Activated naive CD8-positive, alpha-beta T cell treated with anti-CD3 and anti-CD28 coated beads, Interleukin-2, amount 10 ng/mL, durations not matched to agents 7 days and 5 days (primary cell): ENCODE data around the gene GABRA1. TPM values are rescaled to one million over a fixed set of nuclear protein-coding genes. Genes with fewer than 3 reads are reported as not detected.

Experiments
- ATAC-seq: fragments of 150-1000 bp; cut with Tn5 transposase; one replicate; pipeline ENCODE4 v1.10.0; 2021; ENCODE audit warnings: low read depth, moderate library complexity
- POLR2A ChIA-PET: fragments of 350-600 bp; sonication (Branson Sonifier 250); formaldehyde crosslinking; loops from one replicate; lab custom pipeline; 2021; ENCODE audit warnings: antibody characterized with exemption; lab: Charles Lee
- DNase-seq: peaks from one replicate; pipeline ENCODE4 v3.0.0; 2021
- H3K27ac Mint-ChIP-seq: one replicate; pipeline ENCODE4 v1.8.0; 2022; ENCODE audit warnings: mild to moderate bottlenecking, mixed read lengths
- H3K27me3 Mint-ChIP-seq: one replicate; pipeline ENCODE4 v1.8.0; 2022; ENCODE audit warnings: mild to moderate bottlenecking, moderate library complexity, mixed read lengths
- H3K36me3 Mint-ChIP-seq: one replicate; pipeline ENCODE4 v1.8.0; 2021; ENCODE audit warnings: mild to moderate bottlenecking, mixed read lengths
- H3K4me1 Mint-ChIP-seq: one replicate; pipeline ENCODE4 v1.8.0; 2021; ENCODE audit warnings: mixed read lengths
- H3K4me3 Mint-ChIP-seq: one replicate; pipeline ENCODE4 v1.8.0; 2022; ENCODE audit warnings: mild to moderate bottlenecking, moderate library complexity, mixed read lengths
- H3K9me3 Mint-ChIP-seq: one replicate; pipeline ENCODE4 v1.8.0; 2021; ENCODE audit warnings: mixed read lengths
- total RNA-seq, 2 experiments: library from RNA; stranded (reverse); gene quantifications; one replicate each; pipeline ENCODE4 v1.2.3, GENCODE V29; 2021

GABRA1 gene
- not detected for total RNA-seq

DNA sequence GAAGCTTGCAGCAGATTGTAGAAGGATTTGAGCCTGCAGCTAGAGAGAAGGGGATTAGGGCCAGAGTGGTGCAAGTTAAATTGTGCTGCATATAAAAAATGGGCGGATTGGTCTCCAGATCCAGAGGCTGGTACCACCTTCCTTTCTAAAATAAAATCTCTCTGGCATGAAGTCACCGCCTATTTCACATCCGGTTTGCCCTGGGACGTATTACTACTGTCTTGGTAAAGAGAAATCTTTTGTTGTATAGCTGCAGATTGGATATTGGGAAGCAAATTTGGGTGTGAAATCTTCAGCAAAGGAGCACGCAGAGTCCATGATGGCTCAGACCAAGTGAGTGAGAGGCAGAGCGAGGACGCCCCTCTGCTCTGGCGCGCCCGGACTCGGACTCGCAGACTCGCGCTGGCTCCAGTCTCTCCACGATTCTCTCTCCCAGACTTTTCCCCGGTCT lies at the start of gene GABRA1:
Gene GABRA1 (plus strand): TSS at position 180 of the 451 bp plus-strand sequence. CDS start 2,691 bp downstream, outside the sequence.
- Mint-ChIP-seq H3K27me3 (peaks cover 10% of the 10 kb centered on the region), H3K9me3 (peaks cover 1% of the 10 kb centered on the region), H3K4me1 (no peaks in the 10 kb centered on the region), H3K4me3 (no peak within 1 kb of the TSS), H3K27ac (no peak within 1 kb of the TSS), H3K36me3 (no peaks in the 10 kb centered on the region)
- POLR2A ChIA-PET: no interaction called here
- DNase-seq (no peak), ATAC-seq (no peak)

DNA sequence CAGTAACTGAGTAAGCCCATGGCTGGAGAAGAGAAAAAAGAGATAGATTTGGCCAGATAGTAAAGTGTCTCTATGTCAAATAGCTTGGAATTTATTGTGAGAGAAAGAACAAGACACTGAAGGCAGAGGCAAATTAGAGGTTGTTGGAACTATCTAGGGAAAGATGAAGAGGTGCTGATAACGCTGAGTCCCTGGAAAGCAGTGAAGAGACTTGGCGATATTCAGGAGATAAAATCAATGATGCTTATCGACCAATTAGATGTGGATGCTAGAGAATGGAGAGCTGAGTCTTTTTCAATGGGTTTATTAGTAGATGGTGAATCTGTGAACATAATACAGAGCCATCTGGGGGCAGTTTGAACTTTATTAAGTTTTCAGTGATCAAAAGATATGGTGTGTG lies 48.6 kb upstream of the GABRA1 start:
- Mint-ChIP-seq H3K27me3 (no peaks in the 10 kb centered on the region), H3K9me3 (no peaks in the 10 kb centered on the region), H3K36me3 (no peaks in the 10 kb centered on the region), H3K4me1 (no peaks in the 10 kb centered on the region), H3K27ac (no peak overlapping the region), H3K4me3 (no peak overlapping the region)
- POLR2A ChIA-PET: no interaction called here
- no peak for DNase-seq
- ATAC-seq: no peak

DNA sequence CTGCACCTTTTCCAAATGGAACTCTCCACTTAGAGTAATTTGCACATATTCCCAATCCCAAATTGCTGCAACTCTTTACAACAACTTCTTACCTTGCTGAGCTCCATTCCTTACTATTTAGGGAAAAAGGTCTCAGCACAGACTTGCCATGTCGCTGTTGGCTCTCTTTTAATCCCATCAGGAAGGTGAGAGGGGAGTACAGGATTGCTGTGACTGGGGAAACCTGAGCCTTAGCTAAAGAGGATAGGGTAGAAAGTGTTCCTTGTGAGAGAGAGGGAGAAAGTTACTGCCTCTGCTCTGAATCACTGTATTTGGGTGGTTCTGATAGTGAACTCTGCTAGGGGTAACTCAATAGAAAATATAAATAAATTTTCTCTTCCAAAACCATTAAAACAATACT lies 43.7 kb upstream of the GABRA1 start:
- no peaks in the 10 kb centered on the region for H3K27me3 Mint-ChIP-seq
- no peak overlapping the region for H3K27ac Mint-ChIP-seq
- no peaks in the 10 kb centered on the region for H3K4me1 Mint-ChIP-seq
- H3K36me3 Mint-ChIP-seq: no peaks in the 10 kb centered on the region
- POLR2A ChIA-PET: no interaction called here
- H3K4me3 Mint-ChIP-seq: no peak overlapping the region
- H3K9me3 Mint-ChIP-seq: peaks cover 4% of the 10 kb centered on the region
- no peak for ATAC-seq
- no peak for DNase-seq

DNA sequence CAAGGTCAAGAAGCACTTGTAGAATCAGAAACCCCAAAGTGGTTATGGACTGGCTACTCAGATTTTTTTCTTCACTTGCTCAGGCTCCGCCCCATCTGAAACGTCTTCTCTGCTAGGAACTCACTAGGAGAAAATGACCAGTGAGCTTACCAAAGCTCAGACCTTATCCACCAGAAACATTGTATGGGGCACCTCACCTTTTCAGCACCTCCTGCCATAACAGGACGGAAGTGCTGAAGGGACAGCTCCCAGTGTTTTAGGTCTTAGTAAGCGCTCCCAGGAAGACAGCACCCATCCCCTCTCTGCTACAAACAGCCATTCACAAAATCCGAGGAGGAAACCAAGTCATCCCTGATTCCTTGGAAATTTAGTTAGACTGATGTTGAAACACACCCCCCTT lies 1.2 kb upstream of the GABRA1 start:
- H3K27me3 Mint-ChIP-seq: peaks cover 10% of the 10 kb centered on the region

DNA sequence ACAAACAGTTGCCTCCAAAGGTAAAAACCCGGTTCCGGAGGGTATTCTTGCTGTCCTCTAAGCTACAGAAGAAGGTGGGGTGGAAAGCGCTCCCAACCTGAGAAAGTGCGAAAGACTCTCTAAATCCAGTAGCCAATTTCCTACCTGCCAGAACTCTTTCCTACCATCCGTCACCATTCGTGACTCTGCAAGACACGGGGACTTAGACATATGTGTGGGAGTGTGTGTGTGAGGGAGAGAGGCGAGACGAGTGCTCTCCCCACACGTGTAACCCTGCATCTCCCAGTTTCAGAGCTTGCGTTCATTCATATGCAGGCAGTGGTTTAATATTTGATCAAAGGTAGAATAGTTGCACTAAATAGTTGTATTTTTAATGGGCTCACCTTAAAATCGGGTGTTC lies 473 bp upstream of the GABRA1 start:
- ATAC-seq (no peak), DNase-seq (no peak)
- no peaks in the 10 kb centered on the region for H3K4me1 Mint-ChIP-seq
- peaks cover 10% of the 10 kb centered on the region for H3K27me3 Mint-ChIP-seq
- H3K27ac Mint-ChIP-seq: no peak overlapping the region
- no peaks in the 10 kb centered on the region for H3K36me3 Mint-ChIP-seq
- H3K4me3 Mint-ChIP-seq: no peak overlapping the region
- POLR2A ChIA-PET: interaction anchor here (0.7 kb wide), 1 partner anchor 366 kb away, joined by 3 read pairs; no protein-coding TSS in a partner anchor
- H3K9me3 Mint-ChIP-seq: peaks cover 1% of the 10 kb centered on the region

More for the DNA sequence above, 1.2 kb upstream of the GABRA1 start:
- peaks cover 1% of the 10 kb centered on the region for H3K9me3 Mint-ChIP-seq
- H3K36me3 Mint-ChIP-seq: no peaks in the 10 kb centered on the region
- POLR2A ChIA-PET: no interaction called here
- no peaks in the 10 kb centered on the region for H3K4me1 Mint-ChIP-seq
- no peak overlapping the region for H3K27ac Mint-ChIP-seq
- no peak for DNase-seq
- ATAC-seq: no peak
- H3K4me3 Mint-ChIP-seq: no peak overlapping the region

DNA sequence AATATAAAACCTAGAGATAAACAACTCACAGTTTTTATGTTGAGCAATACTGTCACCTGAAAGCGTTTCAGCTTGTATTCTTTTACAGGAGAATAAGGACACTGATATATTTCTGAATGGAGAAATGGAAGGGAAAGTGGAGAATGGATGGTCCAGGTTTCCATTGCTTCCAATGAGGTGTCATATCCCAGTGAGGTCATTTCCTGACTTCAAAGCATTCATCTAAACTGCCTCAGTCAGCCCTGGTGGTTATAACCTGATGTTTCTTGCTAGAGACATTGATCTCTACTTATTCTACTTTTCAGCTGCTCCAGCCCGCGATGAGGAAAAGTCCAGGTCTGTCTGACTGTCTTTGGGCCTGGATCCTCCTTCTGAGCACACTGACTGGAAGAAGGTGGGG lies 2.6 kb downstream of the GABRA1 start:
- ATAC-seq: no peak
- Mint-ChIP-seq H3K4me1 (no peaks in the 10 kb centered on the region), H3K9me3 (peaks cover 1% of the 10 kb centered on the region), H3K27me3 (peaks cover 10% of the 10 kb centered on the region), H3K36me3 (no peaks in the 10 kb centered on the region), H3K4me3 (no peak overlapping the region), H3K27ac (no peak overlapping the region)
- POLR2A ChIA-PET: no interaction called here
- DNase-seq: no peak

DNA sequence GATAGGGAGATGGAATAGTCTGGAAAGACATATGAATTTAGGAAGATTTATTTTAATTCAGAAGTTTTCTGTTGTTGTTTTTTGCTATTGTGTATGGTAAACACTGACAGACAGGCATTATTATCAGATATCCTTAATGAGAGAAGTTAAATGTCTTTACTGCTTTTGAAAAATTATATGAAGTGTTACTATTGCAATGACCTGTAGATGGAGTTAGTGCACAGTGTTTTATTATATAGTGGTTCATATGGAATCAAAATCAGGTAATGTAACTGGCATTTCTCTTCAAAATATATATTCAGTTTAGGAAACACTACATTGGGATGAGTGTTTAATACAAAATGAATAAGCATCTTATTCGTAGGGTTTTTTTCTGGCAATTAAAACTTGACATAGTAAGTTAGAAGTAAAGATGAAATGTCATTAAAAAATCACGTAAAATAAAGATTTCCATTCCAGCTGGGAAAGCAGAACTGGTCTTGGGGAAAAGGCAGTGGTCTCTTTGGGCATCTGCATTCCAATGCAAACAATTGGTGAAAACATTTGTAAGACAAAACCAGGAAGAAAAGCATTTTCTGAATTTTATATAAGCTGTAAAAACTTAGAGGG lies 3.9 kb downstream of the GABRA1 start:
- Mint-ChIP-seq H3K27ac (no peak overlapping the region), H3K36me3 (no peaks in the 10 kb centered on the region), H3K4me3 (no peak overlapping the region), H3K9me3 (no peaks in the 10 kb centered on the region), H3K4me1 (no peaks in the 10 kb centered on the region), H3K27me3 (peaks cover 10% of the 10 kb centered on the region)
- DNase-seq (no peak), ATAC-seq (no peak)
- POLR2A ChIA-PET: no interaction called here

DNA sequence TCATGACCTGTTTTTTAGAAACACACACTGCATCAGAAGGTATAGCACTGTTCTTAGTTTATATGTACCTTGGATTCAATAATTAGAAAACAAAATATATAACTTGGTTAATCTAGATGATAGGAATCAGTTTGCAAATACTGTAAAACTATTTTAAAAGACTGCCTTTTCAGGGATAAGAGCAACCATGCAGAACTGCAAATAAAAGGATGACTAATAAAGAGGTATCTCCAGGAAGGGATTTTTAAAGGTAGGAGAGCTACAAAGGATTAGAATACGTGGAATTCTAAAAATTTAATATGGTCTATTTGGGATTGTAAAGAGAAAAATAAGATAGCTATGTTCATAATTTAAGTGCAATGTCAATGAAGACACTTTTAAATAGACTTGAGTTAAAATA lies 9.4 kb downstream of the GABRA1 start:
- ATAC-seq: no peak
- no peak overlapping the region for H3K27ac Mint-ChIP-seq
- DNase-seq: no peak
- no peaks in the 10 kb centered on the region for H3K27me3 Mint-ChIP-seq
- no peaks in the 10 kb centered on the region for H3K9me3 Mint-ChIP-seq
- POLR2A ChIA-PET: no interaction called here
- no peak overlapping the region for H3K4me3 Mint-ChIP-seq
- no peaks in the 10 kb centered on the region for H3K36me3 Mint-ChIP-seq
- no peaks in the 10 kb centered on the region for H3K4me1 Mint-ChIP-seq

DNA sequence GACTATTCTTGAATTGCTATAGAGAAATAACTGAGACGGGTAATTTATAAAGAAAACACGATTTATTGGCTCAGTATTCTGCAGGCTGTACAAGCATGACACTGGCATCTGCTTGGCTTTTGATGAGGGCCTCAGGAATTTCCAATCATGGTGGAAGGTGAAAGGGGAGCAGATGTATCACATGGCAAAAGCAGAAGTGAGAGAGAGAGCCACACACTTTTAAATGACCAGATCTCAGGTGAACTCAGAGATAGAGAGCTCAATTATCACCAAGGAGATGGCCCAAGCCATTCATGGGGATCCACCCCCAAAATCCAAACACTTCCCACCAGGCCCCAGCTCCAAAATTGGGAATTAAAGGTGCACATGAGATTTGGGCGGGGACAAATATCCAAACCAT lies 15.3 kb downstream of the GABRA1 start:
- H3K27ac Mint-ChIP-seq: no peak overlapping the region
- DNase-seq (no peak), ATAC-seq (no peak)
- no peak overlapping the region for H3K4me3 Mint-ChIP-seq
- H3K9me3 Mint-ChIP-seq: no peaks in the 10 kb centered on the region
- H3K27me3 Mint-ChIP-seq: no peaks in the 10 kb centered on the region
- POLR2A ChIA-PET: no interaction called here
- no peaks in the 10 kb centered on the region for H3K36me3 Mint-ChIP-seq
- no peaks in the 10 kb centered on the region for H3K4me1 Mint-ChIP-seq

DNA sequence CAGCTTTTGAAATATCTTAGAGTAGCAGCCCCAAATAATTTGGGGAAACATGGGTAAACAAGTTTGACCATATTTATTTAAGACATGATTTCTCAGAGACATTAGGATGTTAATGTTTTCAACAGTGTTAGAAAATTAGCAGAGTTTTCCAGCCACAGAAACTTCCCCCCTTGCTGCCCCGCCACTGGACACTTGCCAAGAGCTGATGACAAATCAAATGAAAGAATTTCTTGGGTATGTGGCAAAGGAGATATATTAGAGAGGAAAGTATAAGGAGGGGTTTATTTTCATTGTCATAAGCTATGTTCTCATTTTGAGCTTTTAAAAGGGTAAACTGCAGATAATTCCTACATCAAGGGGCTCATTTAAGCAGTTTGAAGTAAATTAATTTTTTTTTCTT lies 15.9 kb downstream of the GABRA1 start:
- DNase-seq (no peak), ATAC-seq (no peak)
- H3K9me3 Mint-ChIP-seq: no peaks in the 10 kb centered on the region
- no peak overlapping the region for H3K4me3 Mint-ChIP-seq
- no peaks in the 10 kb centered on the region for H3K4me1 Mint-ChIP-seq
- H3K27ac Mint-ChIP-seq: no peak overlapping the region
- POLR2A ChIA-PET: no interaction called here
- H3K27me3 Mint-ChIP-seq: no peaks in the 10 kb centered on the region
- H3K36me3 Mint-ChIP-seq: no peaks in the 10 kb centered on the region

DNA sequence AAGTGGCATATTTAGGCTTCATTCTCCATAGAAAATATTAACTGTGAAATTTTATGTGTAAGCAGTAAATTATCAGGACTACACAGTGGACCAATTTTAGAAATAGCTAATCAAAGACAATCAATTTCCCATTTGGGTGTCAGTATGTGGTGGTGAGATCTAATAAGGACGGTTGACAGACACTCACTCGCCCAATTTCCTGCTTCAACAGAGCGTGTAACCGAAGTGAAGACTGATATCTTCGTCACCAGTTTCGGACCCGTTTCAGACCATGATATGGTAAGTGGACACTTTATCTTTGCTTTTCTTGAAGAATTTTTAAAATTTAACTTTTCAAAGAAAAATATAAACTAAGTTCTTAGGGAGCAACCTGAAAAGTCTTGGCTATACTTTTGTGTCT lies 17.6 kb downstream of the GABRA1 start:
- no peaks in the 10 kb centered on the region for H3K36me3 Mint-ChIP-seq
- no peaks in the 10 kb centered on the region for H3K4me1 Mint-ChIP-seq
- H3K27me3 Mint-ChIP-seq: no peaks in the 10 kb centered on the region
- POLR2A ChIA-PET: no interaction called here
- no peak overlapping the region for H3K4me3 Mint-ChIP-seq
- no peak for ATAC-seq
- no peak for DNase-seq
- no peaks in the 10 kb centered on the region for H3K9me3 Mint-ChIP-seq
- H3K27ac Mint-ChIP-seq: no peak overlapping the region

DNA sequence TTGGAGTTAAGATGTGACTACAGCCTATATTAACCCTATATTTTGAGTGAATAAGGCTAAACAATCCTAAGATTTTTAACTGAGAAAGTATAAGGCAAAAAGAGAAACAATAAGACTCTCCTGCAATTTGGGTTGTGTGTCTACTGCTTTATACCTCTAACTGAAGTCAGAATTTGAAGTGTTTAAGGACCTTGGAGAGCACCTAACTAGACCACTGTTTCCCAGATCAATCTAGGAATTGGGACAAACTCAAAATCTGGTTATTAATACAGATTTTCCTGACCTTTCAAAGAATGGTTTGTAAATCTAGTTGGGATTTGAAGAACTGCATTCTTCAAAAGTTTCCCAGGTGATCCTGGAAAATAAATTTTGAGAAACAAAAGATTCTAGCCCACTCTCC lies 42.1 kb downstream of the GABRA1 start:
- POLR2A ChIA-PET: no interaction called here
- Mint-ChIP-seq H3K9me3 (no peaks in the 10 kb centered on the region), H3K27me3 (no peaks in the 10 kb centered on the region), H3K4me3 (no peak overlapping the region), H3K4me1 (no peaks in the 10 kb centered on the region), H3K27ac (no peak overlapping the region), H3K36me3 (no peaks in the 10 kb centered on the region)
- ATAC-seq (no peak), DNase-seq (no peak)

DNA sequence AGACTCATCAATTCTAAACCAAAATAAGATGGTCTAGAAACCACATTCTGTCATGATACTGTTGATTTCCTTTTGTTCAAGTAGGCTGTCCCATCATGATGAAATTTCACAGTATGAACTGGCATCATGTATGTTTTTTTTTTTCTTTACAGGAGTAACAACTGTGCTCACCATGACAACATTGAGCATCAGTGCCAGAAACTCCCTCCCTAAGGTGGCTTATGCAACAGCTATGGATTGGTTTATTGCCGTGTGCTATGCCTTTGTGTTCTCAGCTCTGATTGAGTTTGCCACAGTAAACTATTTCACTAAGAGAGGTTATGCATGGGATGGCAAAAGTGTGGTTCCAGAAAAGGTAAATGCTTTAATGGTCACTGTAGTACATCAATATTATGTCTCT lies 47.6 kb downstream of the GABRA1 start:
- H3K4me1 Mint-ChIP-seq: no peaks in the 10 kb centered on the region
- POLR2A ChIA-PET: no interaction called here
- H3K27me3 Mint-ChIP-seq: no peaks in the 10 kb centered on the region

DNA sequence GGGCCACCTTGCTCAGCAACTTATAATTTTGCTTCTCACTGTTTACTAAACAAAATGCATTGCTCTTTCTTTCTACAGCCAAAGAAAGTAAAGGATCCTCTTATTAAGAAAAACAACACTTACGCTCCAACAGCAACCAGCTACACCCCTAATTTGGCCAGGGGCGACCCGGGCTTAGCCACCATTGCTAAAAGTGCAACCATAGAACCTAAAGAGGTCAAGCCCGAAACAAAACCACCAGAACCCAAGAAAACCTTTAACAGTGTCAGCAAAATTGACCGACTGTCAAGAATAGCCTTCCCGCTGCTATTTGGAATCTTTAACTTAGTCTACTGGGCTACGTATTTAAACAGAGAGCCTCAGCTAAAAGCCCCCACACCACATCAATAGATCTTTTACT lies 49.1 kb downstream of the GABRA1 start:
- ATAC-seq: no peak
- Mint-ChIP-seq H3K4me1 (no peaks in the 10 kb centered on the region), H3K36me3 (no peaks in the 10 kb centered on the region), H3K27ac (no peak overlapping the region), H3K9me3 (no peaks in the 10 kb centered on the region), H3K27me3 (no peaks in the 10 kb centered on the region), H3K4me3 (no peak overlapping the region)
- POLR2A ChIA-PET: no interaction called here
- DNase-seq: no peak

More for the DNA sequence above, 47.6 kb downstream of the GABRA1 start:
- no peak overlapping the region for H3K4me3 Mint-ChIP-seq
- H3K9me3 Mint-ChIP-seq: no peaks in the 10 kb centered on the region
- DNase-seq: no peak
- ATAC-seq: no peak
- no peak overlapping the region for H3K27ac Mint-ChIP-seq
- no peaks in the 10 kb centered on the region for H3K36me3 Mint-ChIP-seq

DNA sequence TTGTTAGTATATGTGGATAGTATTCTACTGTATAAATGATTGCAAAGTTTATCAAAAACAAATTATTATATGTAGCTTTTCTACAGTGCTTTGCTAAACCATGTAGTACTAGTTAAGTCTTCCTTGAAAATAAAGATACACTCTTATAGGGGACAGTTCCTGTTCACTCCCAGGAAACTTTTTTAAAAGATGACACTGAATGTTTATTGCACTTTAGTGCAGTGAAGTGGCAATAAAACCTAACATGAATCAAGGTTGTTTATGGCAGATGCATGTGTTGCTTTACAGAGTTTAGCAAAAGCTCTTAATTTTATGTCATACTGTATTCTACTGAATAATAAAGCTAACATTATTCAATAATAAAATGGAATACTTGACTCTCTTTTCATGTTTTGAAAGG lies 51.7 kb downstream of the GABRA1 start:
- Mint-ChIP-seq H3K36me3 (no peaks in the 10 kb centered on the region), H3K4me3 (no peak overlapping the region), H3K27ac (no peak overlapping the region), H3K9me3 (peaks cover 4% of the 10 kb centered on the region), H3K27me3 (no peaks in the 10 kb centered on the region), H3K4me1 (no peaks in the 10 kb centered on the region)
- no peak for DNase-seq
- POLR2A ChIA-PET: no interaction called here
- no peak for ATAC-seq
